Measurements from ENCODE around the gene POLR1E.
A peak's percentile ranks its signal among the peaks of the same experiment; 100 is the strongest.

Gene POLR1E

DNA sequence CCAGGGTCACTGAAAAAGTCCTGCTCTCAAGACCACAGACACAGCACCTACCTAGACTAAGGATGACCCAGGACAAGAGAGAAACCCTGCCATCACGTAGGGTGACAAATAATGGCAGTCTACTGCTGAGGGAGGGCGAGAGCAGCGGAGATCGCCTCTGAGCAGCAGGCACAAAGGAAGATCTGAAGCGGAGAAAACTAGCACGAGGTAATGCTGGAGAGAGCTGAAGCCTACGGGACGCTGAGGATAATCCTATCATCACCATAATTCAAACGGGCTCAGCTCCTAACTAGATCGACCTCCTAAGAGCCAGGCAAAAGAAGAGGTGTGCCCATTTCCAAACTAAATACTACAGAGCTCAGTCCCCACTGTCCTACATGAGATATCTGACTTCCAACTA, 49.2 kb downstream of the POLR1E start:
- DNase-seq, result no peak

GRCh38 chr9:37538099-37538498, 52.4 kb downstream of the POLR1E start:
- DNase-seq, result no peak

DNA sequence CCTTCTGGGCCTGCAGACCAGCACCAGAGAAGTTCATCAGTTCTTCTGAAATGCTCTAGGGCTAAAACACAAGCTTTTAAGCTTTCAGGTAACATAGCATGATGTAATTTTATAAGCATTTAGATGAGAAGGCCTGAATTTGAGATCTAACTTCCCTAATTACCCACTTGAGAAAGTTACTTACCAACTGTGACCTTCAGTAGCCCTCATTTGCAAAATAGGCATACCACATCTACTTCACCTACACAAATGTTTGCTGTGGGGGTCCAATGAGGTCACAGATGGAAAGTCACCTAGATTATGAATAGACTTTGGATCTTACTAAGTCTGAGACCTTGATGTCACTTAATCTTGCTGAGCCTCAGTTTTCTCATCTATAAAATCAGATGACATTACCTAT, 53.9 kb downstream of the POLR1E start:
- DNase-seq, result no peak

DNA sequence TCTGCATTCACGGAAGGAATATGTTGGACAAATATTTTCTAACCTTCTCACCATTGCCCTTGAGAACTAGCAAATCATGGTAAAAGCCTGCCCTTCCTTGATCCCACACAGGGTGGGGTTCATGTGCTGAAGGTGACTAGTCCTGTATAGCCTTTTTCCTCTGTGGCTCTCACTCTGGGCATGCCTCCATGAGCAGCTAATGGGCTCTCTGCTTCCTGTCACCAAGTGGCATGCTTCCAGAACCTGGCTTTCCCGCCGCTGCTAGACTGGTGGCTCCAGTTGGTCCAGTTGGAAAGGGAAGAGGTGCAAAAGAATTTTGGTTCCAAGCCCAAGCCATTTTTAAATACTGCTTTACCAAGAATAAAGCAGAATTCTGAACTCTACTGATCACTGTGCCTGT, 54.9 kb downstream of the POLR1E start:
- DNase-seq, result peak in 17 of 56 donors; percentile 1 to 27 (median 5)

DNA sequence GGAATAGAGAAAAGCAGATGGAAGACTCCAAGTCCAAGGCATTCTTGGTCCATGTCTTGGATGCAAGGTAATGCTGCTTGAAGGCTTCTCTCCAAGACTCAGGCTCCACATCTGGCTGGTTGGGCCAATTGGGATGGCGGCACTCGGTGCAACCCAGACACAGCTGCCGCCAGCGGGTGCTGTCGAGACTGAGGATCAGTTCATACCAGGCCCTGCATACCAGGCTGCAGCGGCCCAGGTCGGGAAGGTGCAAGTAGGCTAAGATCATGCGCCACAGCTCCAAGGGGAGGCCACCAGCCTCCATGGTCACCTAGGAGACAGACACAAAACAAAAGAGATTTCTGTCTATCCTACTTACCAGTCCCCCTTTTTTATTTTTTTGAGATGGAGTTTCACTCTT, 55.7 kb downstream of the POLR1E start:
- DNase-seq, result no peak

- DNase-seq, result no peak
These were observed 56.7 kb downstream of the POLR1E start for GRCh38 chr9:37542488-37542887.

- DNase-seq, result no peak
These were observed 57.1 kb downstream of the POLR1E start for GRCh38 chr9:37542895-37543294.

GRCh38 chr9:37543468-37543867, 57.7 kb downstream of the POLR1E start:
- DNase-seq, result no peak

- no peak for DNase-seq
These were observed 61.7 kb downstream of the POLR1E start for GRCh38 chr9:37547328-37547878.

GRCh38 chr9:37549527-37549926, 63.8 kb downstream of the POLR1E start:
- DNase-seq, result no peak

DNA sequence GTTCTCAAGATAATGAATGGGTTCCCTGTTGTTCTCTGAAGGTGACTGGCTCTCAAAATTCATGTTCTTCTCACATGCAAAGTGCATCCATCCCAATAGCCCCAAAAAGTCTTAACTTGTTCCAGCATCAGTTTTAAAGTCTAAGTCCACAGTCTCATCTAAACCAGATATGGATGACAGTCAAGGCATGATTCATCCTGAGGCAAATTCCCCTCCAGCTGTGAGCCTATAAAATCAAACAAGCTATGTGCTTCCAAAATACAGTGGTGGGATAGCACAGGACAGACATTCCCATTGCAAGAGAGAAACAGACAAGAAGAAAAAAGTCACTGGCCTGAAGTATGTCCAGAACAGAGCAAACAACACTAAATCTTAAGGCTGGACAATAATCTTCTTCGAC, 65.0 kb downstream of the POLR1E start:
- no peak for DNase-seq

DNA sequence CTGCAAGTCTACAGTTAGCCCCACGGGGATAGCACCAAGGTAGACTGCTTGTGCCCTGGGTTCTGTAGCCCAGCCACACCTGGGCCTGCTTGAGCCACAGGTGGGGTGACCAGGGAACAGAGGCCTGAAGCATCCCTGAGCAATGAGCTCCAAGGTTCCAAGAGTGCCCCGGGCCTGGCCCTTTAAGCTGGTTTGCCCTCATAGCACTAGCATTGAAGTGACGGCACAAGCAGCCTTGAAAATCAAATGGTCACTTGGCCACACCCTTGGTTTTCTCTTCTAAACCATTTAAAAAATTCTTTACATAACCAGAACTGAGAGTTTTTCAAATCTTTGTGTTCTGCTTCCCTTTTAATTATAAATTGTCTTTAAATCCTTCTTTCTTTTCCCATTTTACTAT, 65.7 kb downstream of the POLR1E start:
- no peak for DNase-seq

DNA sequence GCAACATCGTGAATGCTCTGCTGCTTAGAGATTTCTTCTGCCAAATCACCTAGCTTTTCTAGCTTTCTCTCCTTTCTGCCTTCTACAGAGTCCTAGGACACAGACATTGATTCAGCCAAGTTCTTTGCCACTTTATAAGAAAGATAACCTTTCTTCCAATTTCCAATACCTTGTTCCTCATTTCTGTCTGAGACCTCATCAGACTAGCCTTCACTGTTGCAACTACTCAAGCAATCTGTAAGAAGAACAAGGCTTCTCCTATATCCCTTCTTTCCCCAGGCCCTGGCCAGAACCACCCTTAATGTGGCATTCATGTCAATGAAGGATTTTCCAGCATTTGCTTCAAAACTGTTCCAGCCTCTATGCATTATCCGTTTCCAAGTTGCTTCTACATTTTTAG, 66.1 kb downstream of the POLR1E start:
- no peak for DNase-seq

Measured in amygdala (tissue), 56 donors.